Myocyte (in vitro differentiated cells): ENCODE results near the gene NXN. TPM values are rescaled to one million over a fixed set of nuclear protein-coding genes. Genes with fewer than 3 reads are reported as not detected.
"Not testable (repeated sequence)": the region's sequence is repeated elsewhere in the genome, so short reads cannot be mapped to it uniquely, and the experiment has no call there.

Experiments used
- DNase-seq: peaks from one replicate; pipeline ENCODE4 v3.0.0-alpha.2; 2012; ENCODE audit warnings: low read depth
- total RNA-seq: library from RNA; depleted of rRNA; stranded (reverse); fragments of >200 nt; gene quantifications from 2 replicates; pipeline ENCODE4 v1.2.3, GENCODE V29; 2014

The NXN gene
- total RNA-seq, 1 donor from 2014 or later = 9.6 TPM

DNA sequence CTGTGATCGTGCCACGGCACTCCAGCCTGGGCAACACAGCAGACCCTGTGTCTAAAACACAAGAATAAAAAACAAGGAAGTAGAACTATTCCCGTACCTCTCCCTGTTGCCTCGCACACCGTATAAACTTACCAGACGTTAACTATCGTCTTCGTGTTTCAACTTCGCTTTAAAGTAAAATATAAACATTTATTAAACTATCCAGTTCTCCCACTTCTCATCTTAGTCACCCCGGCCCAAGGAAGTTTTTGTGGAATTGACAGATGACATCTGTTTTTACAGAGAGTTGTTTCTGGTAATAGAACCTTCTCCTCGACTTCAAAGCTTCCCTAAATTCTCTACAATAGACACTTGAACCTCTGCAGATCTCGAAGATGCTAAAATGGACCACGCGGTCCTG lies 83.1 kb downstream of the NXN start:
- DNase-seq = no peak

DNA sequence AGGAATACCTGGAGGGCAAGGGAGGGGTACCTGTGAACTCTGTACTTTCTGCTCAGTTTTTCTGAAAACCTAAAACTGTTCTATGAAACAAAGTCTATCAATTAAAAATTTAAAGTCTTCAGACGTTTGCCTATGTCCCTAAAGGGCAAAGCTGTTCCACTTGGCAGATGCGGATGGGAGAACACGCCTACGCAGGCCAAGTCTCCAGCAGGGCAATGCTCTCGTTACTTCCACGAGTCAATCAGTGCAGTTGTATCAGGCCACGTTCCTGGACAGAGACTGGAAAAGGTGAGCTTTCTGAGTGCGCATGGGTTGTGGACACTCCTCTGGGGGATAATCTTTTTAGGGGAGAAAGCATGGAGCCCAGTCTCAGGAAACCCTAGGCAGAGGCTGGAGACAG lies 86.6 kb downstream of the NXN start:
- DNase-seq = no peak

DNA sequence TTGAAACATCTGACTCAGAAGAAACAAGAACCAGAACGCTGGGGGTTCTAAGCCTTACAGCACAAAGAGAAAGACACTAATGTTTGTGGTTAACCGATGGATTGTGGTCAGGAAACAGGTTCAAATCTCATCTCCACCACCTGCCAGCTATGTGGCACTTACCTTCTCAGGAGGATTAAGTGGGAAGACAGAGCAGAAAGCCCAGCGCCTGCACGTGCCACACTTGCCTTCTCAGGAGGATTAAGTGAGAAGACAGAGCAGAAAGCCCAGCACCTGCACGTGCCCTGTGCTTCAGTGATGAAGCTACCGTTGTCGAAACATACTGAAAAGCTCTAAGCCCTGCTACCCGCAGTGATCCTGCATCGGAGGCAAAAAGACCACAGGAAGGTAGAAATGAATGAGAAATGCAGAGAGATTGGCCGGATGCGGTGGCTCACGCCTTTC lies 90.6 kb downstream of the NXN start:
- peak; percentile 83 for DNase-seq

DNA sequence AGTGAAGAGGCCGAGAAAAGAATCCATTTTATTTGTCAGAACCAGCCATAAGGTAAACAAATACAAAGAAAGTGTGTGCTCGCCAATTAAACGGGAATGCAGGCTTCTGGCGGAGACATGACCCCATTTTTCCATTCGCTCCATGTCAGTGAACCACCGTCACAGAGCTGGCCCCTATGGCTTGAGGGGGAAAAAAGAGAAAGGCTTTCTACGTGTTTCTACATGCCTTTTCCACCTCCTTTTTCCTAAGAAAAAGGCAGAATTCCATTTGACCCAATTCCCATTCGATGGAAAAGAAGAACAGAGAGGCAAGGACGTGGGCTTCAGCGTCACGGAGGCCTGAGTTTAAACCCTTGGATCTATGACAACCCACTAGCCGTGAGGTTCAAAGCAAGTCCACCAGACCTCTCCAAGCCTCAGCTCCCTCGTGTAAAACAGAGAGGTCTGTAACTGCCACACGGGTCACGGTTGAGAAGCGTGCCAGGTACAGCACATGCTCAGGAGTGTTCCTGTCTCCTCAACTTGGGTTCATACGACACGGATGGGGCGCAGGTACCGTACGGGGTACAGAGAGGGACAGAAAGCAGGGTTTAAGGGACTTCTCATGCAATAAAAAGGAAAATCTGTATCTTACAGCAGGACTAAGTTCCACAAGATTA lies 91.9 kb downstream of the NXN start:
- no peak for DNase-seq

DNA sequence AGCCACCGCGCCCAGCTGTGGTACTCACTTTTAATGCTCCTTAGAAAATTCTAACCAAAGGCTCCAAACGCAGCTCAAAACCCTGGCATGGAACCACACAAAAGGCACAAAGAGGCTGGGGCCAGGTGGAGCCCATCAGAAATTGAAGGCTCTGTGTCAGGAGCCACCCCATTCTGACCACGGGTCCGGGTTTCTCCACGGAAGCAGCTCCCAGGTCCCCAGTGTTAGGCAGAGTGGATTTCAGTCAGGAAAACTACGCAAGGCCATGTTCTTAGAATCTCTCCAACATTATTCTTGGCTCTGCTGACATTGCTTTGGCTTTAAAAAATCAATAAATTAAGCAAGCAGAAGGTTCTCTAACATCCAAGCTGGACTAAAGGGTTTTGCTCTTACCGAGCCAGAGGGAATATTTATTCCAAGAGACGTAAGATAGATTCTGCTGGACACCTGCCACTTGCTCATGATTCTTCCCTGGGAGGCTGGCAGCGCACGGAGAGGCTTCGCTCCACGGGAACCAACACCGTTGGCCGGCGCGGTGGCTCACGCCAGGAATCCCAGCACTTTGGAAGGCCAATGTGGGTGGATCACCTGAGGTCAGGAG lies 93.5 kb downstream of the NXN start:
- no peak for DNase-seq

DNA sequence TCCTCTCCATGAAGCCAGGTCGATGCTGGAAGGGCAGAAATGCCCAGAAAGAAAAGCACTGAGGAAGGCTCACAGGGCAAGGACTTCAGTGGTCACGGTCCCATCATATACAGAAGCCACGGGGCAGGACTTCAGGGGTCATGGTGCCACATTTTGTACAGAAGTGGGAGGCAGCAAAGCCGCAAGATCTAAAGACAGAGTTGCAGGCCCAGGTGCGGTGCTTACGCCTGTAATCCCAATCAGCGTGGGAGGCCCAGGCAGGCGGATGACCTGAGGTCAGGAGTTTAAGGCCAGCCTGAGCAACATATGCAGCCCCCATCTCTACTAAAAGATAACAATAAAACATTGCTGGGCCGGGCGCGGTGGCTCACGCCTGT lies 96.0 kb downstream of the NXN start:
- DNase-seq = no peak

DNA sequence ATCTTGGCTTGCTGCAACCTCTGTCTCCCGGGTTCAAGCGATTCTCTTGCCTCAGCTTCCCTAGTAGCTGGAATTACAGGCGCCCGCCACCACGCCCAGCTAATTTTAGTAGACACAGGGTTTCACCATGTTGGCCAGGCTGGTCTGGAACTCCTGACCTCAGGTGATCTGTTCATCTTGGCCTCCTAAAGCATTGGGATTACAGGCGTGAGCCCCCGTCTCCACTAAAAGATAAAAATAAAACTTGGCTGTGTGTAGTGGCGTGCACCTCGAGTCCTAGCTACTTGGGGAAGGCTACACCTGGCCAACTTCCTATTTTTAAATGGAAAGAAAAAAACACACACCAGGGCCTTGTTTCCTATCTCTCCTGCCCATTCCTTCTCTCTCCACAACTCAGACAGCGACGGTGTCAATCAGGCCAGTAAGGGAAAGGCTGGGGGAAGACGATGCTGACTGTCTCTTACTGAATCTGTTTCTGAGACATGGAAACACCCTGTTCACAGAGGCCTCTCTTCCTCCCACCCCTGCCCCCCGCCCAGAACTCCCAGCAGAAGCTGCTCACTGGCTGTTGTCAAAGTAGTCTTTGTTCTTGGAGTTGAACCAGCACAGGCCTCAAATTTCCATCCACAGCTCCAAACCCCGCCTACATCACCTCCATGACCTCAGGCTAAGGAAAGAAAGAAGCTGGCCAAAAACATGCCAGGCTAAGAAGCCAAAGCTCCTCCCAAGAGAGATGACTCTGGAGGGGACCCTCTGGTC lies 96.6 kb downstream of the NXN start:
- DNase-seq = peak; percentile 52

DNA sequence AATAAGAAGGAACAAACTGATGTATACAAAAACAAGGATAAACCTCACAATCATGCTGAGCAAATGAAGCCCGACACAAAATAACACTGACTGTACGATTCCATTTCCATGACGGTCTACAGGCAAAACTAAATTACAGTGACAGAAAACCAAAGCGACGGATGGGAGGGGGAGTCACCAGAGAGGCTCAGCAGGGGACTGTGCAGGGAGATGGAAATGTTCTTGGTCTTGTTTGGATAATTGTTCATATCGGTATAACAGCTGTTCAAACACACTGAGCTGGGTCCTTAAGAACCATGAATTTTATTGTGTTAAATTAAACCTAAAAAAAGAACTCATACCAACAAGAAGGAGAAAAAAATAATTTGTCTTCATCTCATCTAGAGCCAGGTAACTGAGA lies 97.8 kb downstream of the NXN start:
- DNase-seq = no peak

DNA sequence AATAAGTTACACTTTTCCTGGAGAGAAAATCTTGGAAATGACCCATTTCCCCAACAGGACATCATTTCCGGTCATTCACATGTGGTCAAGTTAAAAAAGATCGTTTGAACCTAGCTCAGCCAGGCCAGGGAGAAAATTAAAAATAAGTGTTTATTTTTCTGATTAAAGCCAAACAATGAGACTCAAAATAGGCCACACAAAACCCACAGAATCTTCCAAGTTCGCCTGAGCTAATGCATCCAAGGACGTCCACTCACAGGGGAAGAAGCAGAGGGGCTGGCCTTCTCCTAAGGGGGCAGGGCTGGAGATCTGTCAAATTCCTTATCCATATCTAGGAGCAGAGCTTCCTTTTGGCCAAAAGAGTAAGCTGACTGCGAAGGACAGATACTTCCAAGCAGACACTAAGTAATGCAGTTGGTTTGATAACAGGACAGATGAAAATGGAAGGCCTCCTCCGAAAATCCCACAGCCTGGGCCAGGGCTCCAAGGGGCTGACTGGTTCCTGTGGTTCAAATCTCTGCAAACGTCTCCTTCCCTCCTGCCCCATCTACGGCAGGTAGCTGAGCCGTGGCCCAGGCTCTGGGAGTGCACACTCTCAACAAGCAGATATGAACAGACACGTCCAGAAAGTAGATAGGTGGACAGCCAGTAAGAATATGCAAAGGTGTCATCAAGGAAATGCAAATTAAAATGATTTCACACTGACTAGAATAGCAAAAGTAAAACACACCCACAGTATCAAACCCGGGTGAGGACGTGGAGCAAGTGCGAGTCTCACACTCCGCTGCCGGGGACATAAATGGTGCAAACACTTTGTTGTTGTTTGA lies 98.9 kb downstream of the NXN start:
- DNase-seq = no peak

DNA sequence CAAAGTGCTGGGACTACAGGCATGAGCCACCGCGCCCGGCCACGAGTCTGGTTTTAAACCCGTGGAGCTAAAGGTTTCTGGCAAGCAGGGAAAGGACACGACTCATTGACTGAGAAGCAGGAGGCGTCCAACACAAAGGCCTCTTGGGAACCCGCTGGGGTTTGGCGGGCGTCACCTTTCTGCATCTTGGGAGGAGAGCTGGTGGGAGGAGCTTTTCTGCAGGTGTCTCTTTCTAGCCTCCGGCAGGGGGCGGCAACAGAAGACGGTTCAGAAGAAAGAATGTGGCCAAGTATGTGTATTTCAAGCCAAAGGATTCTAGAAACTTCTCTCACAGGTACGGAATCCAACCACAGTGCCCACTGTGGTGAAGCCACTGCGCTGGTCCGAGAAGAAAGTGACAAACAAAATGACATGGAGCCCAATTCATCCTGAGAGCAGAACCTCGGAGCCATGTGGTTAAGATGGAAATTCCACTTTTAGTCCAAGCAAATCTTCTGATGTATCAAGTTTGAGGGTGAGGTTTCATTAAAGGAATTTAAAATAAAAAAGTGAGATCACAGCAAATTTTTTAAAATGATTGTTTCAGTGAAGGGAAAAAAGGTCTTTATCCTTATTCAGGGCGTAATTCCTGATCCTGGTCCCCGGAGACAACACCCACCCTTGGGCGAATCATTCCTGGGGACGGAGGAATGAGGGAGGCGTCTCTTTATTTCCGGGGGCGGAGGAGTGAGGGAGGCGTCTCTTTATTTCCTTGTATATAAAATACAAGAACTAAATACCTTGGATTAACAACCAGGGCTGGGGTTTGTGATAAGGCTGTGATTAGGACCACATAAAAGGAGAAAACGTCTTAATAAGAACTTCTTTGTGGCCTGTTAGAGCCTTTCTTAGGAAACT lies 99.8 kb downstream of the NXN start:
- peak; percentile 76 for DNase-seq

DNA sequence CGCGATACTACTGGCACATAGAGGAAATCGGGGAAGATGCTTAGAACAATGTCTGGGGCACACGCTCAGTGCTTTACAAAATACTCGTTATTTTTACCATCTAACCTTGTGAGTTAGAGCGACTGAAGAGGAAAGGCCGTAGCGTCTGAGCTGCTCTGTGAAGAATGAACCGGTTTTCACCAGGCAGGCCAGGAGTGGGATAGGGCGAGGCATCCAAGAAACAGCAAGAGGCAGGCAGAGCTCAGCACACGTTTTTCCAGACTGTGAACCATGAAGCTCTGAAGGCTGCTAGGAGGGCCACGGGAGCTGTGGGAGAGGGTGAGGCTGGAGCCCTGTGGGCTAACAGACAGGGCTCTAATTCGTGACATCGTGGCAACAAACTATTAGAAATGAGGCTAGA lies 101.9 kb downstream of the NXN start:
- DNase-seq = no peak

DNA sequence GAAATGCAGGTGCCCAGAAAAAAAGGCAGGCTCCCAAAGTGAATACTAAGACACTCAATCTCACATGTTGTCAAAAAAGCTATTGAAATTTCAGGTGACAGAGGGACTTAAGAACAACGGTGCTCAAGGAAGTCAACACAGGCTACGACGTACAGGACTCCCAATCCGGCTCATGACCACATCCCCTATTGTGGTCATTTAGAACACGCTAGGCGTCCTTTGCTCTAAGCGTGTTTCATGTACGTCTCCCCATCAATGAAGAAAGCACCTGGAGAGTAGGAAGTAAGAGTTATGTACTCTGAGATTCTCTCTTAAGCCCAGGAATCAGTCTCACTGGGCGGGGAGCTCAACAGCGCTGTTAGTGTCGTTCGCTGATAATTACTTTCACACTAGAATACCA lies 103.3 kb downstream of the NXN start:
- no peak for DNase-seq

DNA sequence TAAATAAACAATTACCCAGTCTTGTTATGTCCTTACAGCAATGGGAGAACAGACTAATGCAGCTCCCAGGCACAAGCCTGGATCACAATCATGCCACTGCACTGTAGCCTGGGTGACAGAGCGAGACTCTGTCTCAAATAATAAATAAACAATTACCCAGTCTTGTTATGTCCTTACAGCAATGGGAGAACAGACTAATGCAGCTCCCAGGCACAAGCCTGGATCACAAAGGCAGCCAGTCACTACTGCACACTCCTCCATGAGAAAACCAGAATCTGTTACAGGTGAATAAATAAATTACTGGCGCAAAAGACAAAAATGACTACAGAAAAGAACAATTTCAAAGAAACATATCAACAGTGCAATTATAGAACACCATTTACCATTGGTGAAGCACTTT lies 105.0 kb downstream of the NXN start:
- DNase-seq = not testable (repeated sequence)

DNA sequence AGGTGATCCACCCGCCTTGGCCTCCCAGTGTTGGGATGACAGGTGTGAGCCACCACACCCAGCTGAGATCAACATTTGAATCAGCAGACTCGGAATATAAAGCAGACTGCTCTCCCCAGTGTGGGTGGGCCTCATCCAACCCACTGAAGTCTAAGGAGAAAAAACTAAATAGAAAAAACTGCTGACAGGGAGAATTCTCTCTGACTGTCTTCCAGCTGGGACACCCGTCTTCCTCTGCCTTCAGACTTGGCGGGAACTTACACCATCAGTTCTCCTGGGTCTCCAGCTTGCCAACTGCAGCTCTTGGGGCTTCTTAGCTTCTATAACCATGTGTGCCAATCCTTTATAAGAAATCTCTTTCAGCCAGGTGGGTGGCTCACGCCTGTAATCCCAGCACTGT lies 106.7 kb downstream of the NXN start:
- DNase-seq = no peak

DNA sequence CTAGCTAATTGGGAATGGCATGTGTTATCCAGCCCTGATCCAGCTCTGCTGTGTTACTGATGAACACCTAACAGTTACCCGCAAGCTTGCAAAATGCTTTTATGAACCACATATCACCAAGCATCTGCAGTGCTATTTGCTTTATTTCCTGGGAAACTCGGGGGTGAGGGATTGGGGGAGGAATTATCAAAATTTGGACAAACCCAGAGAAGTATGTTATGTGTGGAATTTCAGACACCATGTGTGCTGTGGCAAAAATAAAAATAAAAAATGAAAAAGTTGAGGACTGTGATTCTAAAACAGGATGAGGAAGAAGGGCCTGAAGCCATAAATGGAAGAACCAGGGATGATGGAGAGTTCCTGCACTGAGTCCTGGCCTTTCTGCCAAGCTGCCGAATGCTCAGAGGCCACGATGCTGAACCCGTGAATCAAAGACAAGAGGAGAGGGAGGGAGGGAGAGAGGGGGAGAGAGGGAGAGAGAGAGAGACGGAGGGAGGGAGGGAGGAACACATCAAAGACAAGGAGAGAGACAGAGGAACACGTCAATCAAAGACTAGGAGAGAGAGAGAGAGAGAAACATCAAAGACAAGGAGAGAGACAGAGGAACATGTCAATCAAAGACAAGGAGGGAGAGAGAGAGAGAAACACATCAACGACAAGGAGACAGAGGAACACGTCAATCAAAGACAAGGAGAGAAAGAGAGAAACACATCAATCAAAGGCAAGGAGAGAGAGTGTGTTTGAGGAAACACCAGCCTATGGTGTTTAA lies 107.6 kb downstream of the NXN start:
- DNase-seq = no peak

DNA sequence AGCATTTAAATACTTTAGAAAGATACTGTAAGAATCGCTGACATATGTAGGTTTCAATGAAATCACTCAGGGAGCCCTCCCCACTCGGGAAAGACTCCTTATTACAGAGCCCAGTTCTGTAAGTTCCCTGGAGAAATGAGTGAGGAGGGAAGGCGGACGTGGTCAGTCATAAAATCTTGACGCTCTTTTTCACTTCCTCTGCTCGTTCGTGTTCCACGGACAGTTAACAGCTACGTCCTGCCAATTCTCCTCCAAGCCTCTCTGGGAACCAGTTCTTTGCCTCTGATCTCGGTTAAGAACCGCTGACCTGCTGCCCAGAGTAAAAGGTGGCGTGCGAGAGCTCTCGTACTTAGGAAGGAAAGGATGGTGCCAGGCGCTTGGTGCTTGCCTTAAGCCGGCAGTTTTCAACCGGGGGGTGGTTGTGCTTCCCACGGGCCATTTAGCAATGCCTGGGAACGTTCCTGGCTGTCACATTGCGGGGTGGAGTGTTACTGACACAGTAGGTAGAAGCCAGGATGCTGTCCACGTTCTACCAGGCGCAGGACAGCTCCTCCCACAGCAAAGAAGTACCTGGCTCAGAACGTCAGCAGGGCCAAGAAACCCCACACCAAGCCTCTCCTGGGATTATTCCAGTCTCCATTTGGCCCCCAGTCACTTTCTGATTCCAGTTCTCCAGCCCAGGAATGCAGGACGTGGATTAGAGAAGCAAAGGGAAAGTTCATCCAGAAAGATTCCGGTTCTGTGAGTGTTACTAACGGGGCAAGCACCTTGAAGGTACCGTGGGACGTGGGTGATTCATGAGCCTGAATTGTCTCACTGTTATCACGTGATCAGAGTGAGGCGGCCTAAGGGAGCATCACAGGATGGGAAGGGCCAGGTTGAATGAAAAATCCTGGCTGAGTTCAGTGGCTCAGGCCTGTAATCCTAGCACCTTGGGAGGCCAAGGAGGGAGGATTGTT lies 109.7 kb downstream of the NXN start:
- no peak for DNase-seq

DNA sequence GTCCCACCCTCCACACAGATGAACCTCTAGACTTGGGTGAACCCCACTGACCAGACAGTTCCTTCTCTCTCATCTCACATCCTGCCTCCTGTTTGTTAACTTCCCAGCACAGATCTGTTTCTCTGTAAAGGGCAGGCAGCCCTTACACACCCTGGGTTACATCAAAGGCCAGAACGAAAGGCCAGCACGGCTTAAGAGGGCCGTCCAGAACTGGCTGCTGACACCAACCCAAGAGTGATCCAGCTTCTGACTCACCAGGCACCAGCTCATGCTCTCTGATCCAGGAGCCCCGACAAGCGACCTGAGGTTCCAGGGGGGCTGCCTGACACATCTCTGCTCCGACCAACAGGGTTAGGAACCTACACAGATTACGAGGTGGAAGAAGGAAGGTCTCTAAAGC lies 110.5 kb downstream of the NXN start:
- DNase-seq = peak; percentile 35

DNA sequence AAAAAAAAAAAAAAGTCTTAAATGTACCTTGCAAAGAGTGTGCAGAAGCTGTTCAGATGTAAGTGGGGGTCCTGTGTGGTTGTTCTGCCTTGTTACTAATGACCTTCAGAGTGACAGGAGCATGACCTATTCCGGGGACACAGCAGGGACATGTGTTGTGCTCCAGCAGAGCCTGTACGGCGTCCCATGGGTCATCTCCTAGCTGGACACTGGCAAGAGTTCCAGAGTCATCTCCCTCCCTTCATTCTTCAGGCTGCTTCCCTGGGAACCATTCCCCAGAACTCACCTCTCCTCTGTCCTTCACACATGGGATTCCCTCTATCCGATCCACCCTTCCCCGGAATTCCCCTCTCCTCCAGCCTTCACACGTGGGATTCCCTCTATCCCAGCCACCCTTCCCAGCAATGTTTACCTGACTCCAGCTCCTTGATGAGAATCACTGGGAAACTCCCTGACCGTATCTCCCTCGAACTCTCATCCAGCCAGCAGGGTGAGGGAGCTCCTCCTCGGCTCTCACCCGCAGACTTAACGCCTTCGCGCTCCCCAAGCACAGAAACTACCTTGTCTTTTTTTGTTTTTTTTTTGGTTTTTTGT lies 111.6 kb downstream of the NXN start:
- no peak for DNase-seq
